Measurements from ENCODE around the gene MEF2B.
A peak's percentile ranks its signal among the peaks of the same experiment; 100 is the strongest.

Gene MEF2B

GRCh38 chr19:19145684-19146608 lies 24.1 kb downstream of the MEF2B start:
- TF ChIP-seq CTCF (IDR thresholded peaks at IDR 0.05; ENCODE audit: low read length) (peak; percentile 82), EZH2 (IDR thresholded peaks at IDR 0.05; ENCODE audit: borderline replicate concordance, low read length) (no peak)
- Histone ChIP-seq H3F3A (ENCODE audit: insufficient read depth, low read length) (no peaks in the 10 kb centered on the region), H3K9me2 (ENCODE audit: low read depth, low read length) (no peaks in the 10 kb centered on the region), H3K9me3 (ENCODE audit: low read length) (no peaks in the 10 kb centered on the region), H3K4me1 (ENCODE audit: insufficient read depth, low read length, severe bottlenecking) (peaks cover 10% of the 10 kb centered on the region), H3K4me3 (ENCODE audit: low read depth, low read length, poor library complexity, severe bottlenecking) (no peak overlapping the region), H2AFZ (ENCODE audit: low read length) (no peak overlapping the region), H3K27ac (ENCODE audit: low read depth, low read length, poor library complexity, severe bottlenecking) (no peak overlapping the region), H3K79me2 (ENCODE audit: insufficient read depth, low read length) (no peaks in the 10 kb centered on the region), H4K20me1 (ENCODE audit: insufficient read depth, low read length) (no peaks in the 10 kb centered on the region), H3K4me2 (ENCODE audit: low read length) (no peak overlapping the region), H3K9ac (ENCODE audit: low read length) (no peak overlapping the region), H3K27me3 (ENCODE audit: insufficient read depth, low read length) (no peaks in the 10 kb centered on the region), H3K36me3 (ENCODE audit: insufficient read depth, low read length) (peaks cover 42% of the 10 kb centered on the region; the same call in 1 of the 2 replicates)

- H3K36me3 ChIP-seq (ENCODE audit: insufficient read depth, low read length) = peaks cover 42% of the 10 kb centered on the region; the same call in 1 of the 2 replicates
- H3F3A ChIP-seq (ENCODE audit: insufficient read depth, low read length) = no peaks in the 10 kb centered on the region
- no peaks in the 10 kb centered on the region for H3K27me3 ChIP-seq (ENCODE audit: insufficient read depth, low read length)
- H3K79me2 ChIP-seq (ENCODE audit: insufficient read depth, low read length) = no peaks in the 10 kb centered on the region
- H3K9me3 ChIP-seq (ENCODE audit: low read length) = no peaks in the 10 kb centered on the region
- H3K9me2 ChIP-seq (ENCODE audit: low read depth, low read length) = no peaks in the 10 kb centered on the region
- no peak overlapping the region for H2AFZ ChIP-seq (ENCODE audit: low read length)
- H3K4me1 ChIP-seq (ENCODE audit: insufficient read depth, low read length, severe bottlenecking) = peaks cover 8% of the 10 kb centered on the region
- H3K9ac ChIP-seq (ENCODE audit: low read length) = no peak overlapping the region
- no peak overlapping the region for H3K4me3 ChIP-seq (ENCODE audit: low read depth, low read length, poor library complexity, severe bottlenecking)
- H4K20me1 ChIP-seq (ENCODE audit: insufficient read depth, low read length) = no peaks in the 10 kb centered on the region
- H3K27ac ChIP-seq (ENCODE audit: low read depth, low read length, poor library complexity, severe bottlenecking) = no peak overlapping the region
- no peak for TF ChIP-seq EZH2 (IDR thresholded peaks at IDR 0.05; ENCODE audit: borderline replicate concordance, low read length)
- TF ChIP-seq CTCF (IDR thresholded peaks at IDR 0.05; ENCODE audit: low read length) = no peak
- H3K4me2 ChIP-seq (ENCODE audit: low read length) = no peak overlapping the region
These were observed 24.8 kb downstream of the MEF2B start for GRCh38 chr19:19145281-19145680.

- TF ChIP-seq EZH2 (IDR thresholded peaks at IDR 0.05; ENCODE audit: borderline replicate concordance, low read length) = no peak
- no peak for TF ChIP-seq CTCF (IDR thresholded peaks at IDR 0.05; ENCODE audit: low read length)
- Histone ChIP-seq H4K20me1 (ENCODE audit: insufficient read depth, low read length) (no peaks in the 10 kb centered on the region), H2AFZ (ENCODE audit: low read length) (no peak overlapping the region), H3K9me3 (ENCODE audit: low read length) (no peaks in the 10 kb centered on the region), H3F3A (ENCODE audit: insufficient read depth, low read length) (no peaks in the 10 kb centered on the region), H3K4me2 (ENCODE audit: low read length) (no peak overlapping the region), H3K79me2 (ENCODE audit: insufficient read depth, low read length) (no peaks in the 10 kb centered on the region), H3K27ac (ENCODE audit: low read depth, low read length, poor library complexity, severe bottlenecking) (no peak overlapping the region), H3K9ac (ENCODE audit: low read length) (no peak overlapping the region), H3K36me3 (ENCODE audit: insufficient read depth, low read length) (peaks cover 20% of the 10 kb centered on the region; the same call in 1 of the 2 replicates), H3K27me3 (ENCODE audit: insufficient read depth, low read length) (no peaks in the 10 kb centered on the region), H3K4me1 (ENCODE audit: insufficient read depth, low read length, severe bottlenecking) (peaks cover 4% of the 10 kb centered on the region), H3K4me3 (ENCODE audit: low read depth, low read length, poor library complexity, severe bottlenecking) (no peak overlapping the region), H3K9me2 (ENCODE audit: low read depth, low read length) (no peaks in the 10 kb centered on the region)
These were observed 27.7 kb downstream of the MEF2B start for GRCh38 chr19:19142347-19142746.

Data from OCI-LY1 (cell line).